Subcutaneous abdominal adipose tissue (tissue), 5 donors: ENCODE data around the gene PSMG3.
"Not testable (repeated sequence)": the region's sequence is repeated elsewhere in the genome, so short reads cannot be mapped to it uniquely, and the experiment has no call there.

Source experiments
- H3K27ac ChIP-seq: one replicate; pipeline ENCODE4 v1.7.0; 2013; ENCODE audit warnings: low read depth, mild to moderate bottlenecking, inconsistent platforms, low read length, moderate library complexity
- H3K27me3 ChIP-seq, 5 donors: one replicate each; pipeline ENCODE4 v1.7.0; 2013; ENCODE audit warnings: low read length in 5 of 5, inconsistent platforms in 1 of 5; ENCODE audit not compliant: control insufficient read depth in 5 of 5, insufficient read depth in 4 of 5
- H3K36me3 ChIP-seq, 5 donors: one replicate each; pipeline ENCODE4 v1.7.0; 2013; ENCODE audit warnings: low read length in 5 of 5; ENCODE audit not compliant: control insufficient read depth in 5 of 5, insufficient read depth in 5 of 5
- H3K4me1 ChIP-seq, 5 donors: one replicate each; pipeline ENCODE4 v1.7.0; 2013; ENCODE audit warnings: low read length in 5 of 5, mild to moderate bottlenecking in 3 of 5, moderate library complexity in 1 of 5; ENCODE audit not compliant: control insufficient read depth in 5 of 5, insufficient read depth in 5 of 5
- H3K4me3 ChIP-seq, 5 donors: one replicate each; pipeline ENCODE4 v1.7.0; 2013; ENCODE audit warnings: low read length in 5 of 5, low read depth in 1 of 5
- H3K9ac ChIP-seq, 5 donors: one replicate each; pipeline ENCODE4 v1.7.0; 2013; ENCODE audit warnings: low read length in 5 of 5, mild to moderate bottlenecking in 4 of 5, moderate library complexity in 3 of 5
- H3K9me3 ChIP-seq, 5 donors: one replicate each; pipeline ENCODE4 v1.7.0; 2013; ENCODE audit warnings: low read length in 5 of 5; ENCODE audit not compliant: control insufficient read depth in 5 of 5
- donor health status: healthy.
- donor health status: healthy.
- donor health status: healthy.
- donor health status: healthy.
- donor health status: healthy.

PSMG3 gene

GRCh38 chr7:1526271-1526754, 43.5 kb downstream of the PSMG3 start:
- no peak overlapping the region for H3K27ac ChIP-seq
- no peaks in the 10 kb centered on the region for H3K36me3 ChIP-seq
- H3K4me3 ChIP-seq, result peak overlapping the region in 3 of 5 donors; percentile 18 to 48 (median 31)
- peaks cover 3 to 13% (median 4%) of the 10 kb centered on the region in 5 donors for H3K4me1 ChIP-seq
- peaks cover 0 to 10% (median 7%) of the 10 kb centered on the region in 5 donors for H3K27me3 ChIP-seq
- no peak overlapping the region for H3K9ac ChIP-seq
- no peaks in the 10 kb centered on the region for H3K9me3 ChIP-seq

- H3K9ac ChIP-seq, result no peak overlapping the region
- H3K27ac ChIP-seq, result no peak overlapping the region
- peaks cover 3 to 11% (median 4%) of the 10 kb centered on the region in 5 donors for H3K4me1 ChIP-seq
- H3K27me3 ChIP-seq, result peaks cover 0 to 10% (median 7%) of the 10 kb centered on the region in 5 donors
- H3K36me3 ChIP-seq, result no peaks in the 10 kb centered on the region
- no peaks in the 10 kb centered on the region for H3K9me3 ChIP-seq
- no peak overlapping the region for H3K4me3 ChIP-seq
Measured at GRCh38 chr7:1525409-1525808, 44.4 kb downstream of the PSMG3 start.

- Histone ChIP-seq H3K4me3 (no peak overlapping the region), H3K27ac (no peak overlapping the region), H3K4me1 (peaks cover 0 to 4% (median 3%) of the 10 kb centered on the region in 5 donors), H3K9me3 (peaks cover 0 to 3% (median 0%) of the 10 kb centered on the region in 5 donors), H3K36me3 (no peaks in the 10 kb centered on the region), H3K9ac (no peak overlapping the region), H3K27me3 (peaks cover 0 to 10% (median 7%) of the 10 kb centered on the region in 5 donors)
Measured at GRCh38 chr7:1523844-1524243, 46.0 kb downstream of the PSMG3 start.

- Histone ChIP-seq H3K9ac (no peak overlapping the region), H3K4me1 (peaks cover 0 to 4% (median 3%) of the 10 kb centered on the region in 5 donors), H3K4me3 (no peak overlapping the region), H3K27me3 (peaks cover 0 to 10% (median 7%) of the 10 kb centered on the region in 5 donors), H3K9me3 (peaks cover 0 to 6% (median 0%) of the 10 kb centered on the region in 5 donors), H3K27ac (no peak overlapping the region), H3K36me3 (no peaks in the 10 kb centered on the region)
Measured at GRCh38 chr7:1523208-1523607, 46.6 kb downstream of the PSMG3 start.

GRCh38 chr7:1521456-1521855, 48.4 kb downstream of the PSMG3 start:
- Histone ChIP-seq H3K4me3 (no peak overlapping the region), H3K4me1 (peaks cover 0 to 3% (median 1%) of the 10 kb centered on the region in 5 donors), H3K27ac (no peak overlapping the region), H3K9ac (no peak overlapping the region), H3K27me3 (peaks cover 0 to 12% (median 7%) of the 10 kb centered on the region in 5 donors), H3K9me3 (peaks cover 0 to 6% (median 0%) of the 10 kb centered on the region in 5 donors), H3K36me3 (no peaks in the 10 kb centered on the region)

GRCh38 chr7:1520539-1521234, 49.1 kb downstream of the PSMG3 start:
- H3K4me1 ChIP-seq, result peaks cover 0 to 3% (median 0%) of the 10 kb centered on the region in 5 donors
- H3K9ac ChIP-seq, result no peak overlapping the region
- no peaks in the 10 kb centered on the region for H3K36me3 ChIP-seq
- H3K9me3 ChIP-seq, result peaks cover 0 to 6% (median 0%) of the 10 kb centered on the region in 5 donors
- peaks cover 0 to 12% (median 7%) of the 10 kb centered on the region in 5 donors for H3K27me3 ChIP-seq
- H3K4me3 ChIP-seq, result no peak overlapping the region
- no peak overlapping the region for H3K27ac ChIP-seq

- H3K9me3 ChIP-seq, H3K36me3 ChIP-seq, H3K9ac ChIP-seq, H3K27ac ChIP-seq, H3K4me3 ChIP-seq: not testable (repeated sequence)
- Histone ChIP-seq H3K27me3 (peaks cover 0 to 12% (median 7%) of the 10 kb centered on the region in 5 donors), H3K4me1 (peaks cover 0 to 12% (median 12%) of the 10 kb centered on the region in 5 donors)
Measured at GRCh38 chr7:1519322-1519922, 50.4 kb downstream of the PSMG3 start.
